Measurements from ENCODE around the gene ACOT7. TPM values are rescaled to one million over a fixed set of nuclear protein-coding genes. Genes with fewer than 3 reads are reported as not detected.

The ACOT7 gene
- total and polyA plus RNA-seq, 2 donors (not counting 1 experiment from before 2014, with no cell fraction given), result 4.2 to 4.6 TPM

- no peaks in the 10 kb centered on the region for H3K79me2 ChIP-seq (ENCODE audit: control insufficient read depth, insufficient read depth, low read length)
- intact Hi-C loops (cut with micrococcal nuclease), result no loop called here
- ATAC-seq (ENCODE audit: low read depth) (no peak), DNase-seq (no peak)
- no peak overlapping the region for H3K4me2 ChIP-seq (replicated peaks; ENCODE audit: low read depth, low read length, poor library complexity, severe bottlenecking)
- Mint-ChIP-seq H3K9me3 (ENCODE audit: insufficient read depth) (no peaks in the 10 kb centered on the region), H3K4me3 (no peak overlapping the region), H3K27ac (no peak overlapping the region), H3K4me1 (no peaks in the 10 kb centered on the region), H3K27me3 (no peaks in the 10 kb centered on the region)
- no peak for TF ChIP-seq EZH2 (IDR thresholded peaks at IDR 0.05; ENCODE audit: borderline replicate concordance, insufficient read depth, low read depth, low read length, poor library complexity, severe bottlenecking)
- H3K9ac ChIP-seq (ENCODE audit: low read length), result no peak overlapping the region
- H4K20me1 ChIP-seq (ENCODE audit: control insufficient read depth, insufficient read depth, low read length, poor library complexity, severe bottlenecking), result no peaks in the 10 kb centered on the region
- ChIA-PET CTCF (interaction anchor here (0.7 kb wide), 1 partner anchor 30 kb away, joined by 3 read pairs; no protein-coding TSS in a partner anchor), POLR2A (no interaction called here)
- no peak overlapping the region for H2AFZ ChIP-seq (ENCODE audit: insufficient read depth, low read depth, low read length, poor library complexity, severe bottlenecking)
- H3K27ac ChIP-seq (ENCODE audit: low read length in 2 of 2), result no peak overlapping the region
- 96% methylated on average over 16 of the region's 20 CpGs for WGBS (ENCODE audit: insufficient coverage)
- H3K4me3 ChIP-seq (ENCODE audit: control extremely low read depth in 1 of 5, extremely low read depth in 1 of 5, insufficient read depth in 1 of 5, low read depth in 2 of 5, low read length in 4 of 5), result no peak overlapping the region
- no peaks in the 10 kb centered on the region for H3K36me3 ChIP-seq (replicated peaks in 1 of 2; ENCODE audit: control extremely low read depth in 1 of 2, control insufficient read depth in 1 of 2, extremely low read depth in 1 of 2, insufficient read depth in 2 of 2, low read length in 1 of 2)
- H3K27me3 ChIP-seq (replicated peaks in 1 of 4; ENCODE audit: control extremely low read depth in 1 of 4, control insufficient read depth in 3 of 4, insufficient read depth in 4 of 4, low read length in 3 of 4), result no peaks in the 10 kb centered on the region
- no peaks in the 10 kb centered on the region for H3K9me3 ChIP-seq (ENCODE audit: control extremely low read depth in 1 of 3, control insufficient read depth in 2 of 3, insufficient read depth in 1 of 3, low read length in 2 of 3)
- no peaks in the 10 kb centered on the region for H3K4me1 ChIP-seq (ENCODE audit: control insufficient read depth in 2 of 2, insufficient read depth in 2 of 2, low read length in 2 of 2)
Measured at GRCh38 chr1:6276811-6277555, 116.6 kb downstream of the ACOT7 start.

- Histone ChIP-seq H4K20me1 (ENCODE audit: control insufficient read depth, insufficient read depth, low read length, poor library complexity, severe bottlenecking) (no peaks in the 10 kb centered on the region), H3K27ac (ENCODE audit: low read length in 2 of 2) (no peak overlapping the region), H3K79me2 (ENCODE audit: control insufficient read depth, insufficient read depth, low read length) (no peaks in the 10 kb centered on the region), H3K4me3 (ENCODE audit: control extremely low read depth in 1 of 5, extremely low read depth in 1 of 5, insufficient read depth in 1 of 5, low read depth in 2 of 5, low read length in 4 of 5) (no peak overlapping the region), H3K4me2 (replicated peaks; ENCODE audit: low read depth, low read length, poor library complexity, severe bottlenecking) (no peak overlapping the region), H3K36me3 (replicated peaks in 1 of 2; ENCODE audit: control extremely low read depth in 1 of 2, control insufficient read depth in 1 of 2, extremely low read depth in 1 of 2, insufficient read depth in 2 of 2, low read length in 1 of 2) (no peaks in the 10 kb centered on the region), H3K27me3 (replicated peaks in 1 of 4; ENCODE audit: control extremely low read depth in 1 of 4, control insufficient read depth in 3 of 4, insufficient read depth in 4 of 4, low read length in 3 of 4) (no peaks in the 10 kb centered on the region), H2AFZ (ENCODE audit: insufficient read depth, low read depth, low read length, poor library complexity, severe bottlenecking) (no peak overlapping the region), H3K4me1 (ENCODE audit: control insufficient read depth in 2 of 2, insufficient read depth in 2 of 2, low read length in 2 of 2) (no peaks in the 10 kb centered on the region), H3K9me3 (ENCODE audit: control extremely low read depth in 1 of 3, control insufficient read depth in 2 of 3, insufficient read depth in 1 of 3, low read length in 2 of 3) (no peaks in the 10 kb centered on the region), H3K9ac (ENCODE audit: low read length) (no peak overlapping the region)
- ATAC-seq (ENCODE audit: low read depth) (no peak), DNase-seq (no peak)
- no peak overlapping the region for H3K27ac Mint-ChIP-seq
- no peak overlapping the region for H3K4me3 Mint-ChIP-seq
- no peak for TF ChIP-seq CTCF (IDR thresholded peaks at IDR 0.05)
- TF ChIP-seq EZH2 (IDR thresholded peaks at IDR 0.05; ENCODE audit: borderline replicate concordance, insufficient read depth, low read depth, low read length, poor library complexity, severe bottlenecking), result no peak
- 95% methylated on average over 29 of the region's 35 CpGs for WGBS (ENCODE audit: insufficient coverage)
- CTCF ChIA-PET, result no interaction called here
- POLR2A ChIA-PET, result no interaction called here
- intact Hi-C loops (cut with micrococcal nuclease), result no loop called here
- H3K4me1 Mint-ChIP-seq, result no peaks in the 10 kb centered on the region
- H3K9me3 Mint-ChIP-seq (ENCODE audit: insufficient read depth), result no peaks in the 10 kb centered on the region
- H3K27me3 Mint-ChIP-seq, result no peaks in the 10 kb centered on the region
Measured at GRCh38 chr1:6275826-6276782, 117.5 kb downstream of the ACOT7 start.
